Activated CD4-positive, alpha-beta T cell treated with anti-CD3 and anti-CD28 coated beads for 24 hours (primary cell): ENCODE measurements around the gene GAL.

ENCODE experiments used
- DNase-seq, 2 donors: peaks; one replicate each; pipeline ENCODE4 v3.0.0-alpha.2; 2020; ENCODE audit warnings: low read depth in 2 of 2

Gene GAL

GRCh38 chr11:68658661-68659060, 25.7 kb upstream of the GAL start:
- no peak for DNase-seq

- no peak for DNase-seq
These were observed 25.0 kb upstream of the GAL start for GRCh38 chr11:68659158-68659921.

- DNase-seq, result no peak
These were observed 24.1 kb upstream of the GAL start for GRCh38 chr11:68660066-68660810.

GRCh38 chr11:68661014-68661413, 23.3 kb upstream of the GAL start:
- no peak for DNase-seq

GRCh38 chr11:68661697-68662603, 22.4 kb upstream of the GAL start:
- DNase-seq, result no peak

GRCh38 chr11:68663482-68664010, 20.8 kb upstream of the GAL start:
- no peak for DNase-seq

GRCh38 chr11:68664141-68664540, 20.2 kb upstream of the GAL start:
- DNase-seq, result no peak

GRCh38 chr11:68664906-68665305, 19.4 kb upstream of the GAL start:
- no peak for DNase-seq

GRCh38 chr11:68665436-68665835, 18.9 kb upstream of the GAL start:
- no peak for DNase-seq

GRCh38 chr11:68666849-68667248, 17.5 kb upstream of the GAL start:
- no peak for DNase-seq

GRCh38 chr11:68667511-68668500, 16.5 kb upstream of the GAL start:
- no peak for DNase-seq

- no peak for DNase-seq
These were observed 14.8 kb upstream of the GAL start for GRCh38 chr11:68669301-68670090.

GRCh38 chr11:68670208-68670992, 13.9 kb upstream of the GAL start:
- no peak for DNase-seq

- no peak for DNase-seq
These were observed 10.9 kb upstream of the GAL start for GRCh38 chr11:68673306-68673945.

GRCh38 chr11:68673991-68674390, 10.4 kb upstream of the GAL start:
- DNase-seq, result no peak

GRCh38 chr11:68674461-68674860, 9.9 kb upstream of the GAL start:
- no peak for DNase-seq

GRCh38 chr11:68677432-68677831, 6.9 kb upstream of the GAL start:
- no peak for DNase-seq

- DNase-seq, result no peak
These were observed 6.3 kb upstream of the GAL start for GRCh38 chr11:68678031-68678441.
